Parathyroid adenoma (tissue), 2 donors: Measurements from ENCODE around the gene SEPTIN5.

Experiments used
- H2AFZ ChIP-seq: fragments of 300-600 bp; sonication (generic); one replicate; pipeline ENCODE4 v1.7.0; 2017; ENCODE audit warnings: antibody characterized with exemption, mild to moderate bottlenecking
- H3K27ac ChIP-seq: fragments of 300-600 bp; sonication (generic); one replicate; pipeline ENCODE4 v1.7.0; 2017
- H3K27me3 ChIP-seq: fragments of 300-600 bp; sonication (generic); one replicate; pipeline ENCODE4 v1.7.0; 2017; ENCODE audit warnings: low read length; ENCODE audit not compliant: control insufficient read depth, insufficient read depth
- H3K36me3 ChIP-seq: fragments of 300-600 bp; sonication (generic); one replicate; pipeline ENCODE4 v1.7.0; 2017; ENCODE audit warnings: low read length; ENCODE audit not compliant: control insufficient read depth, insufficient read depth
- H3K4me1 ChIP-seq: fragments of 300-600 bp; sonication (generic); one replicate; pipeline ENCODE4 v1.7.0; 2017; ENCODE audit warnings: control low read depth
- H3K4me2 ChIP-seq: fragments of 300-600 bp; sonication (generic); one replicate; pipeline ENCODE4 v1.7.0; 2017; ENCODE audit warnings: low read length
- H3K4me3 ChIP-seq: fragments of 300-600 bp; sonication (generic); one replicate; pipeline ENCODE4 v1.7.0; 2017; ENCODE audit warnings: low read depth, low read length
- H3K79me2 ChIP-seq: fragments of 300-600 bp; sonication (generic); one replicate; pipeline ENCODE4 v1.7.0; 2017; ENCODE audit warnings: control low read depth
- H3K9ac ChIP-seq: fragments of 300-600 bp; sonication (generic); one replicate; pipeline ENCODE4 v1.7.0; 2017; ENCODE audit warnings: mild to moderate bottlenecking
- H3K9me3 ChIP-seq: fragments of 300-600 bp; sonication (generic); one replicate; pipeline ENCODE4 v1.7.0; 2017; ENCODE audit warnings: low read length; ENCODE audit not compliant: control insufficient read depth
- TF ChIP-seq, protein P1 (sequence below): fragments of 300-600 bp; sonication (generic); IDR thresholded peaks from one replicate; pipeline ENCODE4 v1.7.0; 2017; ENCODE audit warnings: antibody characterized with exemption, mild to moderate bottlenecking
- donor health status: primary hyperparathyroidism.

The SEPTIN5 gene

DNA sequence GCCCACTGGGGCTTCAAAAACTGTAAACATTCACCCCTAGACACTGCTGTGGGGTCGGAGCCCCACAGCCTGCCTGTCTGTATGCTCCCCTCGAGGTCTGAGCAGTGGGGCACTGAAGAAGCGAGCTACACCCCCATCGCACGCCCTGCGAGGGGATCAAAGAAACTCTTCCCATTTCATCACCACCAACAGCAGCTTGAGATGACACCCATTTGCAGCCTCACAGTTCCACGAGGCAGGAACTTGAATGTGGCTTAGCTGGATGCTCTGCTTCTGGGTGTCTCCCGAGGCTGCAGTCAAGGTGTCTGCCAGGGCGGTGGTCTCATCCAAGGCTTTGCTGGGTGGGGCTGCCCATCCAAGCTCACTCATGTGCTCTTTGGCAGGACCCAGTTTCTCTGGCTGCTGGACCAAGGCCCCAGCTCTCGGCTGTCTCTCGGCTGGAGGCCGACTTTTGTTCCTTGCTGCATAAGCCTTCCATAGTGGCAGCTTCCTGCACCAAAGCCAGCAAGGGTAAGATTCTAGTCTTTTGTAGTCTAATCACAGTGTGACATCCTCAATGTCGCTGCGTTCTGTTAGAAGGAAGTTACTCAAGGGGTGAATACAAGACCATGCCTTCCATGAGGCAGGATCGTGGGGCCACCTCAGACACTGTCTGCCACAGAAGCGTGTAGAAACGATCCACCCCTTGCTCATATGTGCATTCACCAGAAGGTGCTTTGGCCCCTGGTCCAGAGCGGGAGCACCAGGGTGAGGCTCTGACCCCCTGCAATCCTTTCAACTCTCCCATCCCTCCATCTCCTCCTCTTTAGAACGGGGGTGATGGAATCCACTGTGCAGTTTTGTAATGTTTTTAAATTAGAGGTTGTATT is 46.2 kb upstream of the SEPTIN5 start:
- H3K79me2 ChIP-seq: no peaks in the 10 kb centered on the region
- H3K36me3 ChIP-seq: no peaks in the 10 kb centered on the region
- H3K9ac ChIP-seq: no peak overlapping the region
- H3K27me3 ChIP-seq: no peaks in the 10 kb centered on the region
- no peaks in the 10 kb centered on the region for H3K9me3 ChIP-seq
- TF ChIP-seq, protein P1, sequence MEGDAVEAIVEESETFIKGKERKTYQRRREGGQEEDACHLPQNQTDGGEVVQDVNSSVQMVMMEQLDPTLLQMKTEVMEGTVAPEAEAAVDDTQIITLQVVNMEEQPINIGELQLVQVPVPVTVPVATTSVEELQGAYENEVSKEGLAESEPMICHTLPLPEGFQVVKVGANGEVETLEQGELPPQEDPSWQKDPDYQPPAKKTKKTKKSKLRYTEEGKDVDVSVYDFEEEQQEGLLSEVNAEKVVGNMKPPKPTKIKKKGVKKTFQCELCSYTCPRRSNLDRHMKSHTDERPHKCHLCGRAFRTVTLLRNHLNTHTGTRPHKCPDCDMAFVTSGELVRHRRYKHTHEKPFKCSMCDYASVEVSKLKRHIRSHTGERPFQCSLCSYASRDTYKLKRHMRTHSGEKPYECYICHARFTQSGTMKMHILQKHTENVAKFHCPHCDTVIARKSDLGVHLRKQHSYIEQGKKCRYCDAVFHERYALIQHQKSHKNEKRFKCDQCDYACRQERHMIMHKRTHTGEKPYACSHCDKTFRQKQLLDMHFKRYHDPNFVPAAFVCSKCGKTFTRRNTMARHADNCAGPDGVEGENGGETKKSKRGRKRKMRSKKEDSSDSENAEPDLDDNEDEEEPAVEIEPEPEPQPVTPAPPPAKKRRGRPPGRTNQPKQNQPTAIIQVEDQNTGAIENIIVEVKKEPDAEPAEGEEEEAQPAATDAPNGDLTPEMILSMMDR: no peak
- no peak overlapping the region for H3K27ac ChIP-seq
- H3K4me2 ChIP-seq: no peak overlapping the region
- peaks cover 9% of the 10 kb centered on the region for H3K4me1 ChIP-seq
- H3K4me3 ChIP-seq: no peak overlapping the region
- H2AFZ ChIP-seq: no peak overlapping the region

DNA sequence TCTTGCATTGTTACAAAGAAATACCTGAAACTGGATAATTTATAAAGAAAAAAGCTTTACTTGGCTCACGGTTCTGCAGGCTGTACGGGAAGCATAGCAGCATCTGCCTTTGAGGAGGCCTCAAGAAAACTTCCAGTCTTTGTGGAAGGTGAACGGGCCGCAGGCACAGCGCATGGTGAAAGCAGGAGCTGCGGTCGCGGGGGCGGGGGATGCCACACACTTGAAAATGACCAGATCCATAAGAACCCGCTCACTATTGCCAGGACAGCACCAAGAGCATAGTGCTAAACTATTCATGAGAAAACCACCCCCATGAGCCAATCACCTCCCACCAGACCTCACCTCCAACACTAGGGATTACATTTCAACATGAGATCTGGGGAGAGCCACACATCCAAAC is 45.6 kb upstream of the SEPTIN5 start:
- Histone ChIP-seq H3K4me2 (no peak overlapping the region), H3K9me3 (no peaks in the 10 kb centered on the region), H3K79me2 (no peaks in the 10 kb centered on the region), H3K27ac (no peak overlapping the region), H3K27me3 (no peaks in the 10 kb centered on the region), H3K4me3 (no peak overlapping the region), H3K36me3 (no peaks in the 10 kb centered on the region), H3K9ac (no peak overlapping the region), H3K4me1 (peaks cover 9% of the 10 kb centered on the region), H2AFZ (no peak overlapping the region)
- TF ChIP-seq, protein P1: no peak

DNA sequence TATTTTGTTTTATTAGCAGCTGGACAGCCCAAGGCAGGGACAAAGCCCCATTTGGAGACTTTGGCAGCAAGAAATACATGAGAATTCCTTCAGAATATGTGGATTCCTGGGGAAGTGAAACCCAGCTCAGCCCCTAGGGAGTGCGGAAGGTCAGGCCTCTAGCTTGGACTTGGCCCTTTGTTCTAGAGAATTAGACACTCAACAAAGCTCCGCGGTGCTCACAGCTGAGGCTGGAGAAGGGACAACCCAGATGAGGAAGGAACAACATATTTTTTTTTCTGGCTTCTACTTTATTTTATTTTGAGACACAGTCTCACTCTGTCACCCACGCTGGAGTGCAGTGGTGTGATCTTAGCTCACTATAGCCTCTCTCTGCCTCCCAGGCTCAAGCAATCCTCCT is 44.7 kb upstream of the SEPTIN5 start:
- Histone ChIP-seq H3K27me3 (no peaks in the 10 kb centered on the region), H3K4me1 (peaks cover 9% of the 10 kb centered on the region), H3K36me3 (no peaks in the 10 kb centered on the region), H3K4me3 (no peak overlapping the region), H3K79me2 (no peaks in the 10 kb centered on the region), H3K9me3 (no peaks in the 10 kb centered on the region), H3K9ac (no peak overlapping the region), H3K4me2 (no peak overlapping the region), H3K27ac (no peak overlapping the region), H2AFZ (no peak overlapping the region)
- TF ChIP-seq, protein P1: no peak

DNA sequence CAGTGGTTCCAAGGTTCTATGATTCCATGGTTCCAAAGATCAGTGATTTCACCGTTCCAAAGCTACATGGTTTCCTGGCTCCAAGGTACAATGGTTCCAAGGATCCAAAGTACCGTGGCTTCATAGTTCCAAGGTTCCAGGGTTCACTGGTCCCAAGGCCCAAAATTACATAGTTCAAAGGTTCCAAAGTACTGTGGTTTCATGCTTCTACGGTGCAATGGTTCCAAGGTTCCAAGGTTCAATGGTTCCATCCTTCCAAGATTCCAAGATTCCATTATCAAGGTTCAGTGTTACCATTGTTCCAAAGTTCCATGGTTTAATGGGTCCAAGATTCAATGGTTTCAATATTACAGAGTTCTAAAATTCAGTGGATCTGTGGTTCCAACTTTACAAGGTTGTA is 43.0 kb upstream of the SEPTIN5 start:
- TF ChIP-seq, protein P1: no peak
- Histone ChIP-seq H3K27me3 (no peaks in the 10 kb centered on the region), H3K36me3 (no peaks in the 10 kb centered on the region), H3K4me3 (no peak overlapping the region), H3K4me1 (peaks cover 4% of the 10 kb centered on the region), H3K9ac (no peak overlapping the region), H3K79me2 (no peaks in the 10 kb centered on the region), H2AFZ (no peak overlapping the region), H3K27ac (no peak overlapping the region), H3K9me3 (no peaks in the 10 kb centered on the region), H3K4me2 (no peak overlapping the region)
